Measurements from ENCODE around the gene IDNK. TPM values are rescaled to one million over a fixed set of nuclear protein-coding genes. Genes with fewer than 3 reads are reported as not detected.
A peak's percentile ranks its signal among the peaks of the same experiment; 100 is the strongest.

Gene IDNK
- polyA plus RNA-seq, 1 of the 3 experiments (the other 2 are of a cell fraction) = 4.2 TPM

DNA sequence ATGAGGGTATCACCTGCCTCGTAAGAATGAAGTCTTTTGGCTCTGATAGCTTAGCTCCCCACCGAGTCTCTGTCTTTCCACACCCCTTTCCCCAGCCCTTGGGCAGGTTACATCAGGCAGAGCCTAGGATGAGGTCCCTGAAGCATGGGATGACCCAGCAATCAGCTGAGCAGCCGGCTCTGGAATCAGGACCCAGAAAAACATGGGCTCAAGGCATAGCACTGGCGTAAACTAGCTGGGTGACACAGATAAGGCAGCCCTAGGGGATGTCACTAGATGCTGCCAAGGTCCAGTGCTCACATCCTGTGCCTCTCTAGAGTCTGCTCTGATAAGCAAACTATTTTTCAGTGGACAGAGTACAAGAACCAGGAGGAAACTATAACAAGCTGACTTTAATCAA is 26.6 kb downstream of the IDNK start (continued):
- TF ChIP-seq REST (IDR thresholded peaks at IDR 0.05; ENCODE audit: low read depth, low read length) = no peak
- TF ChIP-seq RFX5 (IDR thresholded peaks at IDR 0.05; ENCODE audit: low read length) = no peak
- TF ChIP-seq JUND (IDR thresholded peaks at IDR 0.05) = no peak
- no peak for TF ChIP-seq TAF1 (IDR thresholded peaks at IDR 0.05; ENCODE audit: borderline replicate concordance, low read depth, low read length)
- TF ChIP-seq RCOR1 (IDR thresholded peaks at IDR 0.05; ENCODE audit: low read length) = 0 out of 2 replicates have a peak, but pooled peaks have one; percentile 42
- TF ChIP-seq ZBTB33 (IDR thresholded peaks at IDR 0.05; ENCODE audit: borderline replicate concordance, low read depth) = no peak
- TF ChIP-seq FOXM1 (IDR thresholded peaks at IDR 0.05; ENCODE audit: low read depth) = no peak
- no peak for TF ChIP-seq RXRA (IDR thresholded peaks at IDR 0.05; ENCODE audit: borderline replicate concordance, low read depth)
- TF ChIP-seq SIN3A (IDR thresholded peaks at IDR 0.05; ENCODE audit: borderline replicate concordance, low read depth, low read length) = no peak
- no peak for TF ChIP-seq NRF1 (IDR thresholded peaks at IDR 0.05; ENCODE audit: low read depth, low read length)
- TF ChIP-seq FOSL2 (IDR thresholded peaks at IDR 0.05; ENCODE audit: borderline replicate concordance, low read depth) = no peak
- no peak for TF ChIP-seq YY1 (IDR thresholded peaks at IDR 0.05; ENCODE audit: low read depth)
- TF ChIP-seq RAD21 (IDR thresholded peaks at IDR 0.05; ENCODE audit: low read length) = no peak
- TF ChIP-seq EP300 (IDR thresholded peaks at IDR 0.05; ENCODE audit: borderline replicate concordance in 1 of 2, low read depth in 1 of 2, low read length in 1 of 2) = peak in 1 of 2 experiments; percentile 28; a peak in 1 of 4 replicates
- no peak for TF ChIP-seq PBX3 (IDR thresholded peaks at IDR 0.05)
- no peak for TF ChIP-seq USF1 (IDR thresholded peaks at IDR 0.05; ENCODE audit: borderline replicate concordance, low read depth)
- no peak for TF ChIP-seq SMC3 (IDR thresholded peaks at IDR 0.05; ENCODE audit: low read depth, low read length)
- TF ChIP-seq MAX (IDR thresholded peaks at IDR 0.05; ENCODE audit: low read depth) = no peak

All from SK-N-SH (cell line).